NOMO-1 (cell line): ENCODE results near the gene PATE2.
A peak's percentile ranks its signal among the peaks of the same experiment; 100 is the strongest.

Source experiments
- DNase-seq, 2 experiments: peaks; one replicate each; lab custom pipeline; 2025; ENCODE audit not compliant: unreplicated experiment in 2 of 2; lab: John Stamatoyannopoulos, UW

The PATE2 gene

DNA sequence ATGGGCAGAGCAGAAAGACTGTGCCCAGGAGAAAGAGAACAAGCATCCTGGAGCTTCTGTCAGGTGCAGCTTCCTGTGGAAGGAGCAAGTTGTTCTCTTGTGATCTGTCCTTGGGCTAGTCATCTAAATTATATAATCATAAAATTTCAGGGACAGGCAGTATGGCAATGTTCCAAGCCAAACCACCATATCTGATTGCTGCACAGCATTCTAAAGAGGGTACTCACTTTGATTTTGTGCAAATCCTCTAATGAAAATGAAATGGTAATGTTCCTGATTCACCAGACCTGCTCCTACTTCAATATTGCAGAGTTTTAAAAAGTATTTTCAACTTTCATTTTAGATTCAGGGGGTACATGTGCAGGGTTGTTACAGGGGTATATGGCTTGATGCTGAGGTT, at the start of gene PATE2:
Gene PATE2, minus strand, starts transcription at position 101 of the 400 bp plus-strand sequence. Its CDS starts 55 bp downstream, at position 46.
- DNase-seq: no peak

DNA sequence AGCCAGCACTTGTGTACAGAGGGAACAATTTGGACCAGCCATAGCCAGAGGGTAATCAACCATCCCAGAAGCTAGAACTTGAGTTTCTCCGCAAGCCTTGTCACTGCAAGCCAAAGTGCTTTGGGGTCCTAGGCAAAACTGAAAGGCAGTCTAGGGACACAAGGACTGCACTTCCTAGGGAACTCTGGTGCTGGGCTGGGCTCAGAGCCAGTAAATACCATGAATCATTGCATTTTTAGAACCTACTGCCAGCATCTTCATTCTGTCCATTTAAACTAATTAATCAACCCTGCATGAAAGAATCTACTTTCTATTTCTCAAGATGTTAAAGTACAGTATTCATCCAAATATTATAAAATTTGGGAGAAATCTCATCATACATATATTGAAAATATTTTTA, 29.3 kb upstream of the PATE2 start:
- no peak for DNase-seq

DNA sequence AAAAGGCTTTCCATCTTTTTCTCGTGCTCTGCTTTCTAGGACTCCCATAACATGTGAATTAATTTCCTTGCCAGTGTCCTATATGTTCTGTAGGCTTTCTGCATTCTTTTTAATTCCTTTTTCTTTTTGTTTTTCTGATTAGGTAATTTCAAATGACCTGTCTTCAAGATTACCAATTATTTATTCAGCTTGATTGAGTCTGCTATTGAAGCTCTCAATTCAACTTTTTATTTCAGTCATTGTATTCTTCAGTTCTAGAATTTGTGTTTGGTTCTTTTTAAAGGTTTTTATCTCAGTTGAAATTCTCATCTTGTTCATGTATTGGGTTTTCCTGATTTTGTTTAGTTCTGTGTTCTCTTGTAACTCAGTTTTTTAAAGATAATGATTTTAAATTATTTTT, 23.8 kb upstream of the PATE2 start:
- no peak for DNase-seq

DNA sequence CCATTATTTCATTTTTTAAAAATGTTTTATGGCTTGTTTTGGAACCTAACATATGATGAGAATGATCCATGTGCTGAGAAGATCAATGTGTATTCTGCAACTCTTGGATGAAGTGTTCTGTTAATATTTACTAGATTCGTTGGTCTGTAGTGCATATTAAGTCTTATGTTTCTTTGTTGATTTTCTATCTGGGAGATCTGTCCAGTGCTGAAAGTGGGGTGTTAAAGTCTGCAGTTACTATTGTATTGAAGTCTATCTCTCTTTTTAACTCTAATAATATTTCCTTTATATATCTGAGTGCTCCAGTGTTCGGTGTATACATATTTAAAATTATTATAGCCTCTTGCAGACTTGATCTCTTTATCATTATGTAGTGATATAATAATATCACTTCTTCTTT, 21.2 kb upstream of the PATE2 start:
- no peak for DNase-seq

DNA sequence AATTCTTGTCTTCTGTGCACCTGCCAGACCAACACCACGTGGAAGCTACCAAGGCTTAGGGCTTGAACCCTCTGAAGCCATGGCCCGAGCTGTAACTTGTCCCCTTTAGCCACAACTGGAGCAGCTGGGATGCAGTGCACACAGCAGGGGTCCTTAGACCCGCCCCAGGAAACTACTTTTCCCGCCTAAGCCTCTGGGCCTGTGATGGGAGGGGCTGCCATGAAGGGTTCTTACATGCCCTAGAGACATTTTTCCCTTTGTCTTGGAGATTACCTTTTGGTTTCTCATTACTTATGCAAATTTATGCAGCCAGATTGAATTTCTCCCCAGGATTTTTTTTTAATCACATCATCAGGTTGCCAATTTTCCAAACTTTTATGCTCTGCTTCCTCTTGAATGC, 19.0 kb upstream of the PATE2 start:
- no peak for DNase-seq

DNA sequence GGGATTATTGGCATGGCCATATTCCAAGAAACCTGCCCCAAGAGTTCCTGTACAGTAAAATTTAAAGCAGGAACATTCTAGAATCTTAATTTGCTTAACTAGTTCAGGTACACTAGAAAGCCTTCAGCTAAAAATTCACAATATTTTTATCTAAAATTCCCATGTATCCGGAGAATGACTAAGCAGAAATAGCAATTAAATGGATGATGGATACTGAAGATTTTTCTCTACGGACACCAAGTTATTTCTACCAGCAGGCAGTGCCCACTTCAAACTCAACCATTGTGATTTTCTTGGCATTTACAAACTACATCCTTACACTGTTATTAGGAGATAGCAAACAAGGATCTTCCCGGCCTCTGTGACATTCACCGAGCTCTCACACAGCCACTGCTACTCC, 12.2 kb upstream of the PATE2 start:
- DNase-seq: no peak

DNA sequence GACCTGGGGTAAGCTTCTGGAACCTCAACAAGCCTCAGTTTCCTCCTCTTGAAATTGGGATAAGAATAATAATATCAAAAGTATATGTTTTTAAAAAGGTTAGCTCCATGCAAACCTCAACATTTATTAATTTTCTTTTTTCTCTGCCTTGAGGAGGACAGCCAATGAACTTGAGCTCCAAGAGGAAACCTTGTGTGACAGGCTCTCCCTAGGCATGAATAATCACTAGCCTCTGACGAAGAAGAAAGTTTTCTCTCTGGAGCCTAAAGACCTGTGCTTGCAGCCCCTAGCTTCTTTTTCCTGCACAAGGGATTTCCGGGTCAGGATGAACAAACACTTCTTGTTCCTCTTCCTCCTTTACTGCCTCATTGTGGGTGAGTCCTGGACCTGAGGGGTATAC, 9.2 kb upstream of the PATE2 start, which contains the start of gene PATE3:
Gene PATE3, plus strand, starts transcription at position 301 of the 400 bp plus-strand sequence. Its CDS starts 25 bp downstream, at position 326.
- peak in 1 of 2 experiments; percentile 5 for DNase-seq

DNA sequence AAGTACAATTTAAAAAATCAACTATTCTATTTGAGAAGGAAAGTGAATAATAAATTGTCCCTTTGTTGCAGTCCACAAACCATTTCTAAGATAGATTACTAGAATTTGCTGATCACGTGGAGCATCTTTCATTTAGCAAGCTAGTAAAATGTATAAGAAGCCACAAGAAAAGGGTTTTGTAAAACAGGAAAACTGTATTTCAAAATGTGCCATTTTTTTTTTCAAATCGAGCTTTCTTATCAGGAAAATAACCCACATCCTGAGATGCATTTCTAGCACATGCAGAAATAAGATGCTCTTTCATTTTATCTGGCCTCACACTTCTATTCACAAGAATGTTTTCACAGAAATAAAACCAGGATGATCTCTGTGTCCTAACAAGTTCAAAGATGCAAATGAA, 6.0 kb upstream of the PATE2 start:
- DNase-seq: no peak

DNA sequence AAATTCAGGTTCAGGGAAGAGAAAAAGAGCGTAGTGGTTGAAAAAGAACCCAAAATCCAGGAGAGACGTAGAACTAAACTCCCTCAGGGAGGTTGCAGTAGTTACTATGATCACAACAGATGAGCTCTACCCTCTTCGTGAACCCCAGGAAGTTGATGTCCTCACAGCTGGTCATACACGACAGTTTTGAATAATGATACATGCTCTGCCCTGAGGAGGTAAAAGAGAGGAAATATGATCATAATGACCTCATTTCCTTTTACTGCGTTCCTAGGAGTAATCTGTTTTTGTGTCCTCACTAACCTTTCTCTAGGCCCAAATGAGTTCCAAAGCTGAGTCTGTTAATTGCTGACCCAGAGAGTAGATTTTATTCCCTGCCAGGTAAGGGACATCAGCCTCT, 1.3 kb downstream of the PATE2 start:
- no peak for DNase-seq

DNA sequence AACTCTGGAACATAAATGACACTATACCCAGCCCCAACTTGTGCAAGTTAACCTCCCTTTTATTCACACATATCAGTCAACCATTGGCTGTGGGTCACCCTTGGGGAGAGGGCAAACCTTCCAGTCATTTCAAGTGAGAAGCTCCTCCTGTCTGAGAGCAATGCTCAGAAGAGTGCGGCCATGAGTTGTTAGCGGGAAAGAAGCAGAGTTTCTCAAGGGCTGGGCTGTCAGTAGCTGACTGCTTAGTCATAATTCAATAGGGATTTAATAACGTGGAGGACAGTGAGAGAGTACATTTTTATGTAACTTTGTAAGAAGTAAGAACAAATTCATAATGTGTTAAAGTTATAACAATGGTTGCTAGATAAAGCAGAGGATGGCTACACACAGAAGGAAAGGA, 5.1 kb downstream of the PATE2 start:
- no peak for DNase-seq

DNA sequence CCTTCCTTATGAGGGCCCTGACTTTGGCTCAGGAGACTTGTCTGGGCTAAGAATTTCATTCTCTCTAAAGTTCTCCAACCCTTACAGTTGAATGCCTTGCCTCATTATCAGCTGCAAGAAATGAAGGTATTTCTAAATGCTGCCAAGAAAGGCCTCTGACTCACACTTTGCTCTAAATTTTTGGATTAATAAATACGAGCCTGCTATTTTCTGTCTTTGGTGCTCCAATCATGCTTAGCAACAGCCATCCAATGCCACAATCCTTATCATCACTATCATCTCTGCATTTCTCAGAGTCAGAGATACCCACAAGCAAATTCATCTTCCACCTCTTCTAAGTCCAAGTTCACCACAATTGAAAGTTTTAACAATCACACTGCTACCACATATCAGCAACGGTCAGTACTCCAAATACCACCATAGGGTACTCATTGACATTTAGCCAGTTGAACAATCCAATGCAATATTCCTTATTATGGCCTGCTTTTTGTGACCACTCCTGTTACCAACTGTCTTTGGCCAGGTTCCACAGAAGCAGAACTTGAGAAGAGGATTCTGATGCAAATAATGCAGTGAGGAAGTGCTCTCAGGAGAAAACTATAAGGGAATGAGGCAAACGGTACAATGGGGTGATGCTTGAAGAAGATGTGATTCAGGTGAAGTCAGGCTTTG, 5.7 kb downstream of the PATE2 start:
- DNase-seq: no peak

DNA sequence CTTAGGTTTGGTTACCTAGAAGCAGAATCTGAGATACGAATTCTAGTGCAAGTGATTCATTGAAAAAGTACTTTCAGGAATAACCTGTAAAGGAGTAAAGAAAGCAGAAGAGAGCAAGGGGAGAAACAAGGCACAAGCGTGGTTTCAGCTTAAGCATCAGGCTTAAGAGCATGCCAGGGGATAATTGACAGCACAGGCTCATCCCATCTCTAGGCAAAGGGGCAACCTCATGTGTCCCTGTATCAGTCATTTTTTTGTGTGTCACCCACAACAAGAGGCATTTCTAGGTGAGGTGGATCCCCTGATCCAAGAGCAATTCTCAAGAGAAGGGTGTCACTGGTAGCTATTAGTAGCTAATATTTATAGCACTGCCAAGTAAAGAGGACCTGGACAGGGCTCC, 8.0 kb downstream of the PATE2 start:
- no peak for DNase-seq

DNA sequence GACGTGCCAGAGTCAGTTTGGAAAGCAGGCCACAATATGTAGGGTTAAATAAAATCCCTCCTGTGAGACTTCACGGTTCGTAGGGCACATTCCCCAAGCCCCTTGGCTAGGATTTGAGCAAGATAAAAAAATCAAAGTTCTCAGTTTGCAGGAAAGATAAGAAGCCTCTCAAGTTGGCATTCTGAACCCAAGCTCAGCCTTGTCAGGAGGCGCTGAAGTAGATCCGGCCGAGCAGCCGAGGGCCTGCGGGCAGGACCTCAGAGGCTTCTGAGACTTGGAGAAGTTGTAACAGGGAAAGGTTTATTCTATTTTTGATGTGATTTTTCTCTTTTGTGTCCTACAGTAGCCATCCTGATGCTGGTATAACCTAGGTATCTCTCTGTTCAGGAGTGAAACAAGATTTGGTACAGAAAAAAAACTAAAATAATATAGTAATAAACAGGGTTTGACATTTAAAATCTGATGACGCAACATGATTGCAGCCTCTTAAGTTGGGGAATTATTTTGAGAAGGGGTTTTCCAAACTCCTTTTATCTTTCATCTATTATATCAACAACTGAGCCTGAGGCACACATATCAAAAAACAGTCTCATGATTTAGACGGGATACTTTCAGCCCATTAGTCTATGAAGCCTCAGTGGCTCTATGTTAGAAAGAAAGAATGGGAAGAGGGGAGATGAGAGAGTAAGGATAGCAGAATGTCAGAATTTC, 10.1 kb downstream of the PATE2 start:
- DNase-seq: no peak

DNA sequence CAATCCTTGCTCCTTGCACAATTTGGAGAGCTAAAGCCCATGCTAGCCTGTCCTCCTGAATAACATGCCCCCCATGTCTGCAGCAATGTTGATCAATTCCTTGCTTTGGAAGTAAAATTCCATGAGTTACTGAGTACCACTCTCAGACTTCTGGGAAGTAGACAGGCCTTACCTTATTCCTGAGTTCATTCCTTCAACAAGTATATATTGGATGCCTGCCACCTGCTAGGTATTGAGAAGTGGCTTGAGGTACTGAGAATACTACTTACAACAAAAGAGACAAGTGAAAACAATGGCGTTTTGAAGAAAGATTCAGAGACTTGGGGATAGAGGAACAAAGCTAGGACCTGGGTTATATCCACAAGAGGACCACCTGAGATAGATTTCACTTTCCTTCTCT, 12.4 kb downstream of the PATE2 start:
- no peak for DNase-seq

DNA sequence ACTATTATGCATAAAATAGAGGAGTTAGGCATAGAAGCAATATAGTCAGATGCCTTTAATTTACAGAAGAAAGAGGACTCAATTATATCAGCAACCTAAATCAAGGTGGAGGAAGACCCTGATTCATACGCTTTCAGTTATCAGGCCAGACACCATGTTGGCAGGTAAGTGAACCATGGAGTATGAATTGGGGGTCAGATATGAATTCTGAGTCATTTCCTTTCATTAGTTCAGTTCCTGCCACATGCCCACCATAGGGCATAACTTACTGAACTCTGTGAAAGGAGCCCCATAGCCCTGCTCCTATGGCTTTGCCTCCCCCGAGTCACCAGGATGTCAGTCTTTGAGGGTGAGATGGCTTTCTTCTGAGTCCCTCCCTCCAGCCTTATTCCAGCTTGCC, 15.1 kb downstream of the PATE2 start:
- DNase-seq: no peak

DNA sequence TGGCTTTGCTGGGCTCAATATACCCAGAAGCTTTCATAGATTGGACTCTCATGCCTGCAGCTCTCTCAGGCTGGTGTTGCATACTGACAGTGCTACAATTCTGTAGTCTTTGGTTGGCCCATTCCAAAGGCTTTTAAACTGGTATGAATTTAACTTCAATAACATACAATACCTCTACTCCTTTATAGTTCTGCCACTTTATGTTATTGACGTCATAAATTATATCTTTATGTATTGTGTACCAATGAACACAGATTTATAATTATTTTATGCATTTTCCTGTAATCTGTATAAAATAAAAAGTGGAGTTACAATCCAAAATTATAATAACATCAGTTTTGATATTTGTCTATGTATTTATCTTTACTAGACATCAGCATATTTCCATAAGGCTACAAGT, 16.2 kb downstream of the PATE2 start:
- no peak for DNase-seq

DNA sequence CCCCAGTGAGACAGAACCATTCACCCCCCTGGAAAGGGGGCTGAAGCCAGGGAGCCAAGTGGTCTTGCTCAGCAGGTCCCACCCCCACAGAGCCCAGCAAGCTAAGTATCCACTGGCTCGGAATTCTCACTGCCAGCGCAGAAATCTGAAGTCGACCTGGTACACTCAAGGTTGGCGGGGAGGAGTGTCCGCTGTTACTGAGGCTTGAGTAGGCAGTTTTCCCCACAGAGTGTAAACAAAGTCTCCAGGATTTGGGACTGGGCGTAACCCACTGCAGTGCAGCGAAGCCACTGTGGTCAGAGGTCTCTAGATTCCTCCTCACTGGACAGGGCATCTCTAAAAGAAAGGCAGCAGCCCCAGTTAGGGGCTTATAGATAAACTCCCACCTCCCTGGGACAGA, 22.6 kb downstream of the PATE2 start:
- DNase-seq: no peak

DNA sequence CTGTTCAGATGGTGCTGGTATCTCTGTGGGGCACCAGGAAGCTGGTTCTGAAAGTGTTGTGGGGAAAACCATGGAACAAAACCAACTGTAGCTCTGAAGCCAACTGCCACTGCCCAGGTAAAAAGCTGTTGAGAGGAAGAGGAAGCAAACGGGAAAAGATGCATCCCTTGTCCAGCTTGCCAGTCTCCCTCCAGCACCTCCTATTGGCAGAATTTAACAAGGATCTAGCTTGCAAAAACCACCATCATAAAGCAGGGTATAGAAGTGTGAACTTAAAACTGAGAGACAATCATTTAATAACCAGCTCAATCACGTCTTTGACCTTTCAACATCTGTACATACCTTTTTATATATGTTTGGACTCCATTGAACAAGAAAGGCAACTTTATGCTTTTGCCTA, 28.0 kb downstream of the PATE2 start:
- DNase-seq: no peak

DNA sequence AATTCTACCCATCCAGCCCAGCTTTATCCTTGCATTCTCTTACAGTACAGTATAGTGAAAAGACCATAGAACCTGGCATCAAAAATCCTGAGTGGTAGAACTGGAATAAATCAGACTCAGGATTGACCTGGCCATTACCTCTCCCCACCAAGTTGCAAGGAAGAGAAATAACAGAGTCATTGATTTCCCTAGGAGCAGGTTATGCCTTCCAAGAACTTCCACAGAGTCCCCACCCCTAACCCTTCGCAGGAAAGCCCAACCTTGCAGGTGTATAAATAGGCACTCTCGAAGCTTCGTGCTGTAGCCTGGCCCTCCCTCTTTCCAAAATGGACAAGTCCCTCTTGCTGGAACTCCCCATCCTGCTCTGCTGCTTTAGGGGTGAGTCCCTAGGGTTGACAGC, 32.6 kb downstream of the PATE2 start, which contains the start of gene PATE1:
Gene PATE1, plus strand, starts transcription at position 301 of the 400 bp plus-strand sequence. Its CDS starts 26 bp downstream, at position 327.
- no peak for DNase-seq

DNA sequence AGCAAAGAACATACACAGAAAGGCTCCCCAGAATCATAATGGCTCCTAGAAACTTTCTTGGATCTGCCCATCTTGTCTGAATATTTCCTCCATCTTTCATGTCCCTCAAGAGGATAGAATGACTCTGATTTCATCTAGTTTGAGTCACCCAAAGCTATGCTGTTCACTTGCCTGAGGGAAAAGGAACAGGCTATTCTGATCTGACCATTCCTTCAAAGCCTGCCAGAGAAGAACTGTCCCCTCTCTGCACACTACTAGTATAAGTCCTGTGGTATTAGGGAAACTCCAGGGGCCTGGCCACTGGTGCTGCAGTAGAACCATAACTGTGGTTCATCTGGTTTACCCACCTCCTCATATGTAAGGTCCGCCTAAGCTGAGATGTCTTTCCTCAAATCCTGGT, 34.9 kb downstream of the PATE2 start:
- no peak for DNase-seq

DNA sequence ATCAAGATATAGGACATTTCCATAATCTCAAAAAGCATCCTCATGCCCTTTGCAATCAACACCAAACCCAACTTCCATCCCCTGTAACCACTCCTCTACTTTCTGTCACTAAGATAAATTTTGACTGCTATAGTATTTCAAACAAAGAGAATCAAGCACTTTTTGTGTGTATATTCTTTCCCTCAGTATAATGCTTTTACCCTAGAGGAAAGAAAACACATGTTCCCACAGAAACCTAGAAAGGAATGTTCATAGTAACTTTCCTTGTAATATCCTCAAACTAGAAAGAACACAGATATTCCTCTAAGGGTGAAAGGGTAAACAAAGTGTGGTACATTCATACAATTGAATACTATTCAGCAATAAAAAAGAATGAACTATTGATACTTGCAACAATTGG, 38.0 kb downstream of the PATE2 start:
- no peak for DNase-seq

DNA sequence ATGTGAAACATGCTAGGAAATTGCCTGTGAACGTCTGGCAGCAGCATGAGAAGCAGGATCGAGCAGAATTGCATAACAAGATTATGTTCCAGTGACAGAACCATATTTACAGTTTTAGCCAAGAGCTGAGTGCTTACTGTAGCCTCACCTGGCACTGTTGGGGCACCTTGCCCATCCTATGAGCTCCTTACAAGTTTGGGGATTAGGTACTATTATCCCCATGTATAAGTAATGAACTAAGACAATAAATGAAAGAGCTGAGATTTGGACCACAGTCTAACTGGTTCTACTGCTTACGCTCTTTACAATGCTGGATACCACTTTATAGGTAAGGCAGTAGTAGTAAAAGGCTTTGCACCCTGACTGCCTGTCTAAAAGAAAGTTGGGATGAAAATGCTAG, 49.7 kb downstream of the PATE2 start:
- no peak for DNase-seq
